GM12864 (cell line): ENCODE measurements around the gene ALX3.

Experiments
- DNase-seq: peaks from one replicate; pipeline ENCODE4 v3.0.0-alpha.2; 2011; ENCODE audit warnings: low read depth
- H3K4me3 ChIP-seq: 2 replicates; pipeline ENCODE4 v1.5.1; 2011; ENCODE audit warnings: mild to moderate bottlenecking, low read depth, low read length, control low read depth
- TF ChIP-seq, protein P1 (sequence below): IDR thresholded peaks from 2 replicates; pipeline ENCODE4 v1.5.1; 2011; ENCODE audit warnings: low read depth, mild to moderate bottlenecking, moderate library complexity, low read length, control low read depth, inconsistent platforms; ENCODE audit errors: missing control alignments

Gene ALX3

DNA sequence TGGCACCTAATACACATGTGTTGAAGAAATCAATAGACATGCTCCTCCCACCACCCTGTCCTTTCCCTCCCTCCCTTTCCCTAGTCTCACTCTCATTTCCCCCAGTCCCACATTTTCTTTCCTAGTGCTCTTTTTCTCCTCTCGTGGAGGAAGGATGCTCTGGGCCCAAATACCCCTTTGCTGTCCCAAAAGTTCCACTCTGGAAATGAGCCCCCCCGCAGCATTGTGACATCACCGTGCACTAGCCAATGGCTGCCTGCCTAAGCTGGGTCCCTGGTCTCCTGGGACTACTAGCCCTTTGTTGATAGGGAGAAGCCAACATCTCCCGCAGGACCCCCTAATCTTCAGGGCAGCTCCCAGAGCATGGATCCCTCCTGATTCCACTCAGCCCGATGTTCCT is 41.7 kb upstream of the ALX3 start, which contains the start of gene UBL4B:
TSS of gene UBL4B (plus strand) at position 301 of the 400 bp plus-strand sequence. CDS start at position 393, 92 bp downstream.
- DNase-seq, result no peak
- no peak within 1 kb of the TSS for H3K4me3 ChIP-seq
- TF ChIP-seq, protein P1, sequence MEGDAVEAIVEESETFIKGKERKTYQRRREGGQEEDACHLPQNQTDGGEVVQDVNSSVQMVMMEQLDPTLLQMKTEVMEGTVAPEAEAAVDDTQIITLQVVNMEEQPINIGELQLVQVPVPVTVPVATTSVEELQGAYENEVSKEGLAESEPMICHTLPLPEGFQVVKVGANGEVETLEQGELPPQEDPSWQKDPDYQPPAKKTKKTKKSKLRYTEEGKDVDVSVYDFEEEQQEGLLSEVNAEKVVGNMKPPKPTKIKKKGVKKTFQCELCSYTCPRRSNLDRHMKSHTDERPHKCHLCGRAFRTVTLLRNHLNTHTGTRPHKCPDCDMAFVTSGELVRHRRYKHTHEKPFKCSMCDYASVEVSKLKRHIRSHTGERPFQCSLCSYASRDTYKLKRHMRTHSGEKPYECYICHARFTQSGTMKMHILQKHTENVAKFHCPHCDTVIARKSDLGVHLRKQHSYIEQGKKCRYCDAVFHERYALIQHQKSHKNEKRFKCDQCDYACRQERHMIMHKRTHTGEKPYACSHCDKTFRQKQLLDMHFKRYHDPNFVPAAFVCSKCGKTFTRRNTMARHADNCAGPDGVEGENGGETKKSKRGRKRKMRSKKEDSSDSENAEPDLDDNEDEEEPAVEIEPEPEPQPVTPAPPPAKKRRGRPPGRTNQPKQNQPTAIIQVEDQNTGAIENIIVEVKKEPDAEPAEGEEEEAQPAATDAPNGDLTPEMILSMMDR, result no peak

DNA sequence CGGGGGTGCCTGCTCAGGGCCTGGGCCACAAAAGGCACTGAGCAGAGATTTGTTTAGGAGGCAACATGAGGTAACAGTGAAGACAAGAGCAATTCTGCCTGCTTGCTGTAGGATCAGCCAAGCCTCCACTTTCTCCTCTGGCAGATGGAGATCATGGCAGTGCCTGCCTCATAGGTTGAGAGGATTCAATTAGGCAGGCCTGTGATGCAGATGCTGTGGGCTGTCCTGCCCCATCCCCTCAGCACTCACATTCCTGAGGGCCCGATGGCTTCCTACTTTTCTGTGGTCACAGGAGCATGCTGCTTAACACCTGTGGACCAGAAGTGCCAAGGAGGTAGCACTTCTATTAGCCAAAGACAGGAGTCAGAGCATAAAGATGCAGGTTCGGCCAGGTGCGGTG is 40.6 kb upstream of the ALX3 start:
- H3K4me3 ChIP-seq, result no peak overlapping the region
- DNase-seq, result no peak

DNA sequence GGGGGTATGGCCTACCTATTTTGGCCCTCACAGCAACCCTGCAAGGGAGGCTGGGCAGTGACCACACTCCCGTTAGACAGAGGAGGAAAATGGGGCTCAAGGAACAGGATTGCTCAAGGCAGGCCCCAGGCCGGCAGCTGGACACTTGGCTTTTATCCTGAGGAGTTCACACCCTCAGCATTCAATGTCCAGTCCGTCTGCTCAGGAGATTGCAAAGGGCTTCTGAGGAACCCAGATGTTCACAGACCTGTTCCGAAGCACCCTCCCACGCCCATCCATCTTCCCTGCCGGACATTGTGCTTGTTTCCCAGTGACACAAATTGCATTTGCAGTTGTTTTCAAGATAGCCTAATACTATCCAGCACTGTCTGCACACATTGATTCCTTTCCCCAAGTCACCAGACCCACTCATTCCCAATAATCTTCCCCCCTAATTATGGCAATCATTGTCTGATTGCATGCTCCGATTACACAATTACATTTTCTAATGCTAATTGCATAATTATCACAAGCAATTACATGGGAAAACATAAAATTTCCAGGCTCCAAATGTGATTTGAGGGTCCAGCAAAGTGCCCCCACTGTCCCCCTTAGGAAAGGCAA is 37.5 kb upstream of the ALX3 start:
- DNase-seq, result no peak
- TF ChIP-seq, protein P1, result no peak
- H3K4me3 ChIP-seq, result no peak overlapping the region

More for the DNA sequence above, 40.6 kb upstream of the ALX3 start:
- TF ChIP-seq, protein P1, result no peak

DNA sequence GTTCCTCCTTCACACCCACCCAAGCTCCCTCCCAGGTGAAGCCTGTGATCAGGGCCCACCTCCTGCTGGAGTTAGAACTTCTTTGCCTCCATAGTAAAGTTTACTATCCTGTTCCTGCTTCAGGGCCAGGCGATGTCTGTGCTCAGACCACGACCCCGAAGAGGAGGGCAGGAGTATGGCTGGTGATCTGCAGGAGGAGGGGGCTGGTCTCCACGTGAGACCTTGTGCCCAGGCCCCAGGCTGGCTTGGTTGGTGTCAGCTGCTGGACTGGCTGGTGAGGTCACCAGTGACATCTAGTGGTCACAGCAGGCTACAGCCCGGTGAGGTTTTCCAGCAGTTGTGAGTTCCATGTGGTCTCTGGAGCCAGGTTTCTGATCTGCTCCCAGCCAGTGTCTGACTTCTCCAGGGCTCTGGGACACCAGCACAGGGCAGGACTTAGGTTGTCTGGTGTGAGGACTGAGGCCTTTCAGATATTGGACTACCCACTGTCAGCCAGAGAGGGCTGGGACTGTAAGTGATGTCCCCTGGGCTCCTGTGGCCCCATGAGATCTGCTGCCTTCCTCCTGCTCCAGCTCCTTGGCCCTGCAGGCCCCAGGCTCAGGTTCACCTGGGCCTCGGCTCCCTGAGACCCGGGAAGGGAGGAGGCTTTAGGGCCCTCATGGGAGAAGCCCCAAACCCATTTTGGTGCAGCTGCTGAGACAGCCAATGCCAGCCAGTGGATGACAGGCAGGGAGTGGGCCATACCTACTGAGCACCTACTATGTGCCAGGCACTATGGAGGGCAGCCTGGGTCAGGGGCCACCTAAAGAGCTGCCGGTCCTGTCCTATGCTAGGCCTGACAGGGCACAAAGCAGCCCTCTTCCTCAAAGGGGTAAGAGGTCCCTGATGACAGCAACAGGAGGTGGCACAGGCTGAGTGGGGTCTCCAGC is 35.8 kb upstream of the ALX3 start:
- no peak overlapping the region for H3K4me3 ChIP-seq
- peak; percentile 33 for DNase-seq
- TF ChIP-seq, protein P1, result peak; percentile 99

DNA sequence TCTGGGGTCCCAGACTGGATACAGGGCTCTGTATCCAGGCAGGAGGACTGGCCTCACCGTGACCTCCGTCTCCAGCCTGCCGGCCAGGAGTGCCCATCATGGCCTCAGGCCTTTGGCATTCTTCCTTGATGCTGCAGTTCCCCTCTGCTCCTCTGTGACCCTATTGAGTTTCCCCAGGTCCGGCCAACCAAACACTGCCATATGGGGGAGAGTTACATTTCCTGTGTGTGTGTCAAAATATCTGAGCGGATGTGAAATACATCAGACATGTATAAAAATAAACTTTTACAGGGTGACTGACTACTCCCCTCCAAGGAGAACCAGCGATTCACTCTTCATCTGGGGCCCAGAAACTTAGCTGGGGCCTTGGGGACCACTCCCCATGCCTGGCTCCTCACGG is 31.6 kb upstream of the ALX3 start:
- TF ChIP-seq, protein P1, result no peak
- DNase-seq, result peak; percentile 12
- H3K4me3 ChIP-seq, result no peak overlapping the region

DNA sequence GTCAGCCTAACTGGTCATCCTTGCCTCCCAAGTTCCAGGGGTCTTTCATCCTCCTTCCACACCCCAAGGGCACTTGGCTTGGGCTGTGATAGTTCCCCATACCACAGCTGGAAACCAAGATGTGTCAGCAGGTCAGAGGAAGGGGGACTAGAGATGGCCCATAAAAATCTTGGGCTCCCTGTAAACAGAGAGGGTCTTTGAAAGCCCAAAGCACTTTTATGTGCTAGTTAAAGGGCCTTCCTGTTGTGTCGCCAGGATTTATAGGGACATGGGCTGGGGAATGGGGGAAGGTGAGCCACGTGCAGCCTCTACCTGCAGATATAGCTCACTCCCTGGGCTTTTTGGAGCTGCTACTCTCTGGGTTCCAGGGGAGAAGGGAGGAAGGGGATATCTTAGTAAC is 29.9 kb upstream of the ALX3 start:
- TF ChIP-seq, protein P1, result no peak
- no peak for DNase-seq
- H3K4me3 ChIP-seq, result no peak overlapping the region
